Fibroblast of lung (primary cell): Measurements from ENCODE around the gene CYP19A1. TPM values are rescaled to one million over a fixed set of nuclear protein-coding genes. Genes with fewer than 3 reads are reported as not detected.
A peak's percentile ranks its signal among the peaks of the same experiment; 100 is the strongest.

Source experiments
- DNase-seq, 2 donors: peaks; one replicate each; pipeline versions ENCODE4 v3.0.0 to v3.0.0-alpha.2; 2010; ENCODE audit warnings: low read depth in 2 of 2
- H2AFZ ChIP-seq: 2 replicates; pipeline ENCODE4 v1.5.1; 2012; ENCODE audit warnings: low read length, control low read depth, inconsistent platforms
- H3K27ac ChIP-seq: 2 replicates; pipeline ENCODE4 v1.5.1; 2011; ENCODE audit warnings: low read length, control low read depth; ENCODE audit not compliant: insufficient read depth
- H3K27me3 ChIP-seq: 2 replicates; pipeline ENCODE4 v1.5.1; 2011; ENCODE audit warnings: mild to moderate bottlenecking, low read length; ENCODE audit not compliant: control insufficient read depth, insufficient read depth
- H3K36me3 ChIP-seq: 2 replicates; pipeline ENCODE4 v1.5.1; 2011; ENCODE audit warnings: low read length; ENCODE audit not compliant: control insufficient read depth, insufficient read depth
- H3K4me1 ChIP-seq: 2 replicates; pipeline ENCODE4 v1.5.1; 2011; ENCODE audit warnings: low read length; ENCODE audit not compliant: control insufficient read depth, insufficient read depth; ENCODE audit errors: extremely low read depth
- H3K4me2 ChIP-seq: 2 replicates; pipeline ENCODE4 v1.5.1; 2011; ENCODE audit warnings: low read length, control low read depth; ENCODE audit not compliant: insufficient read depth; ENCODE audit errors: extremely low read depth
- H3K4me3 ChIP-seq, 4 experiments: fragments of 200-600 bp in 1 of 4; sonication (generic) in 1 of 4; replicated peaks in 1 of 4; 2 replicates each; pipeline ENCODE4 v1.5.1; 2011 to 2016; ENCODE audit warnings: low read length in 4 of 4, low read depth in 3 of 4, mild to moderate bottlenecking in 3 of 4, control low read depth in 2 of 4, inconsistent platforms in 1 of 4, mixed read lengths in 1 of 4; ENCODE audit not compliant: insufficient read depth in 1 of 4; ENCODE audit errors: control extremely low read depth in 1 of 4
- H3K79me2 ChIP-seq: 2 replicates; pipeline ENCODE4 v1.5.1; 2012; ENCODE audit warnings: mild to moderate bottlenecking, low read length, inconsistent platforms; ENCODE audit not compliant: control insufficient read depth, insufficient read depth
- H3K9ac ChIP-seq: 2 replicates; pipeline ENCODE4 v1.5.1; 2011; ENCODE audit warnings: mild to moderate bottlenecking, low read length, control low read depth; ENCODE audit not compliant: insufficient read depth
- H3K9me3 ChIP-seq: 2 replicates; pipeline ENCODE4 v1.5.1; 2012; ENCODE audit warnings: low read depth, low read length; ENCODE audit not compliant: control insufficient read depth, insufficient read depth
- H4K20me1 ChIP-seq: 2 replicates; pipeline ENCODE4 v1.5.1; 2011; ENCODE audit warnings: low read length; ENCODE audit not compliant: control insufficient read depth, insufficient read depth; ENCODE audit errors: extremely low read depth
- CTCF ChIP-seq, 2 donors: IDR thresholded peaks in 1 of 2; conservative IDR thresholded peaks in 1 of 2; 1 replicate in 1 of 2; 2 replicates in 1 of 2; pipeline ENCODE4 v1.5.1; 2011 to 2012; ENCODE audit warnings: low read length in 2 of 2, control low read depth in 1 of 2, inconsistent platforms in 1 of 2, low read depth in 1 of 2, mild to moderate bottlenecking in 1 of 2
- EZH2 ChIP-seq: IDR thresholded peaks from 2 replicates; pipeline ENCODE4 v1.5.1; 2012; ENCODE audit warnings: low read length, control low read depth, mild to moderate bottlenecking; ENCODE audit errors: missing control alignments
- polyA plus RNA-seq, 2 donors: library from polyadenylated mRNA; depleted of rRNA in 1 of 2; stranded (reverse) in 1 of 2; unstranded in 1 of 2; fragments of >200 nt; gene quantifications; 2 replicates each; pipeline ENCODE4 v1.2.1, GENCODE V29; 2011 to 2012; ENCODE audit warnings: missing spikeins in 1 of 2
- total RNA-seq: library from RNA; depleted of rRNA; stranded (reverse); fragments of >200 nt; gene quantifications from 2 replicates; pipeline ENCODE4 v1.2.1, GENCODE V29; 2014

CYP19A1 gene
- total and polyA plus RNA-seq, 2 donors (not counting 1 experiment from before 2014, with no cell fraction given) = 0.16 to 2.3 TPM

GRCh38 chr15:51232581-51232980, 105.8 kb downstream of the CYP19A1 start:
- Histone ChIP-seq H3K9ac (no peak overlapping the region), H3K9me3 (no peaks in the 10 kb centered on the region), H2AFZ (no peak overlapping the region), H3K27ac (no peak overlapping the region), H4K20me1 (no peaks in the 10 kb centered on the region), H3K4me3 (no peak overlapping the region), H3K27me3 (no peaks in the 10 kb centered on the region), H3K4me2 (no peak overlapping the region), H3K36me3 (no peaks in the 10 kb centered on the region), H3K79me2 (no peaks in the 10 kb centered on the region), H3K4me1 (peaks cover 11% of the 10 kb centered on the region)
- TF ChIP-seq EZH2 (no peak), CTCF (conservative IDR thresholded peaks at IDR 0.05 in 1 of 2, IDR thresholded peaks at IDR 0.05 in 1 of 2; ENCODE audit: low read depth in 1 of 2, low read length in 2 of 2) (no peak)
- DNase-seq = no peak

DNA sequence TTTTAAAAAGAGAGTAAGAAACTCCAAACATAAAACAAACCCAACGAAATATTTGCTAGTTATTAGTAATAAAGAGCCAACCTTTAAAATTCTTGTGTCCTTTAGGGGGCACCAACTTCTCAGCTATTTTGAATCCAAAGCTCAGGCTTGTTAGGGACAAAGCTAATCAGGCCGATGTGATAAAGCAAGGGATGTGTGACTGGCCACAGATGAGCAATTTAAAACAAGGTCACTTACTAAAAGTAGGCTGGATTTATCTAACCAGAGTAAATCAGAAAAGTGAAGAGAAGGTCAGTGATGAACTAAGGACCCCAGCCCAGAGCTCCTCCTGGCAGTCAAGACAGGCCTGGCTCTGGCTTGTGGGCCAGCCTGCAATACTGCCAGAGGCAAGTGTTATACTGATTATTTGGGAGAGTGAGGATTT, 108.5 kb downstream of the CYP19A1 start:
- Histone ChIP-seq H3K9me3 (no peaks in the 10 kb centered on the region), H3K4me1 (peaks cover 12% of the 10 kb centered on the region), H3K27ac (no peak overlapping the region), H4K20me1 (no peaks in the 10 kb centered on the region), H3K27me3 (no peaks in the 10 kb centered on the region), H3K9ac (no peak overlapping the region), H3K4me3 (no peak overlapping the region), H3K36me3 (no peaks in the 10 kb centered on the region), H2AFZ (no peak overlapping the region), H3K4me2 (no peak overlapping the region), H3K79me2 (no peaks in the 10 kb centered on the region)
- DNase-seq = peak; percentile 22 to 69
- TF ChIP-seq CTCF (conservative IDR thresholded peaks at IDR 0.05 in 1 of 2, IDR thresholded peaks at IDR 0.05 in 1 of 2; ENCODE audit: low read depth in 1 of 2, low read length in 2 of 2) = peak in 1 of 2 donors; percentile 45
- TF ChIP-seq EZH2 = no peak

- Histone ChIP-seq H3K27ac (peak overlapping the region; percentile 53), H3K9me3 (no peaks in the 10 kb centered on the region), H3K79me2 (no peaks in the 10 kb centered on the region), H3K9ac (no peak overlapping the region), H4K20me1 (no peaks in the 10 kb centered on the region), H3K4me3 (no peak overlapping the region), H3K4me2 (peak overlapping the region; percentile 42), H3K27me3 (no peaks in the 10 kb centered on the region), H3K36me3 (no peaks in the 10 kb centered on the region), H2AFZ (no peak overlapping the region), H3K4me1 (peaks cover 26% of the 10 kb centered on the region)
- TF ChIP-seq CTCF (conservative IDR thresholded peaks at IDR 0.05 in 1 of 2, IDR thresholded peaks at IDR 0.05 in 1 of 2; ENCODE audit: low read depth in 1 of 2, low read length in 2 of 2) (no peak), EZH2 (no peak)
- peak; percentile 88 to 89 for DNase-seq
Measured at GRCh38 chr15:51227940-51228732, 110.3 kb downstream of the CYP19A1 start.
